Measurements from ENCODE around the gene PRTN3. TPM values are rescaled to one million over a fixed set of nuclear protein-coding genes. Genes with fewer than 3 reads are reported as not detected.

The PRTN3 gene
- total RNA-seq, 1 donor, result not detected

DNA sequence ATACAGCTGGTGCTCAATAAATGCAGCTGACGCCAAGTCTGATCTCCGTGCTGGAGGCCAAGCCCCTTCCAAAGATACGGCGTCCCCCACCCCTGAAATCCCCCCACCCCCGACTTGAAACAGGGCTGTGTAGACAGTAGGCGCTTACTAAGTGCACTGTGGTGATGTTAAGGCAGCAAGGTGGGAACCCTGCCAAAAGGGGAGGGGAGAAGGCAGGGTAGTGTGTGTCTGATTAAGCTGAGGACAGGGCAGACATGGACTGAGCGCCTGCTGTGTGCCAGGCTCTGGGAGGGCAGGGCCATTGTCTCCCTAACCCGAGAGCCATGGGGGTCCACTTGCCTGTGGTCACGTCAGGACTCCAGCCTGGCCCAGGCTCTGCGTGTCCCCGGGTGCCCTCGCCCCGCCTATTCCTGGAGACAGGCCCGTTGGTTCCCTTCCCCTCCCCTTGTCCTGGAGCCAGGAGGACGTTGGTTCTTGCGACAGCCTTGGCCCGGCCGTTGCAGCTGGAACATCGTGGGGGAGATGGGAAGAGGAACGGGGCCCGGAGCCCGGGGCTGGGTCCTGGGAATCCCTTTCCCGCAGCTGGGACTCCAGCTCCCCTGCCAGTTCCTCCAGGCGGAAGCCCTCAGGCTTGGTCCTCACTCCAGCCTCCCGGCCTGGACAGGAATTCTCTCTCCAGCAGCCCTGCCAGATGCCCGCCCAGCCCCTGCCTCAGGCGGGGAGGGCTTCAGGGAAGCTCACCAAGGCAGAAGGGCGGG, 9.6 kb downstream of the PRTN3 start:
- Histone ChIP-seq H2AFZ (ENCODE audit: low read length) (peak overlapping the region; percentile 81), H3K27ac (ENCODE audit: low read depth, low read length) (no peak overlapping the region), H3K4me3 (ENCODE audit: insufficient read depth, low read length) (peak overlapping the region; percentile 49), H3K4me1 (ENCODE audit: insufficient read depth, low read length) (peaks cover 3% of the 10 kb centered on the region), H3K27me3 (ENCODE audit: insufficient read depth, low read length) (peaks cover 23% of the 10 kb centered on the region), H3K36me3 (ENCODE audit: insufficient read depth, low read length) (no peaks in the 10 kb centered on the region), H3K4me2 (ENCODE audit: insufficient read depth, low read length) (peak overlapping the region; percentile 65), H4K20me1 (ENCODE audit: insufficient read depth, low read length) (no peaks in the 10 kb centered on the region), H3K9me3 (ENCODE audit: low read depth, low read length) (no peaks in the 10 kb centered on the region), H3K79me2 (ENCODE audit: insufficient read depth, low read length) (no peaks in the 10 kb centered on the region)
- TF ChIP-seq, protein P1, sequence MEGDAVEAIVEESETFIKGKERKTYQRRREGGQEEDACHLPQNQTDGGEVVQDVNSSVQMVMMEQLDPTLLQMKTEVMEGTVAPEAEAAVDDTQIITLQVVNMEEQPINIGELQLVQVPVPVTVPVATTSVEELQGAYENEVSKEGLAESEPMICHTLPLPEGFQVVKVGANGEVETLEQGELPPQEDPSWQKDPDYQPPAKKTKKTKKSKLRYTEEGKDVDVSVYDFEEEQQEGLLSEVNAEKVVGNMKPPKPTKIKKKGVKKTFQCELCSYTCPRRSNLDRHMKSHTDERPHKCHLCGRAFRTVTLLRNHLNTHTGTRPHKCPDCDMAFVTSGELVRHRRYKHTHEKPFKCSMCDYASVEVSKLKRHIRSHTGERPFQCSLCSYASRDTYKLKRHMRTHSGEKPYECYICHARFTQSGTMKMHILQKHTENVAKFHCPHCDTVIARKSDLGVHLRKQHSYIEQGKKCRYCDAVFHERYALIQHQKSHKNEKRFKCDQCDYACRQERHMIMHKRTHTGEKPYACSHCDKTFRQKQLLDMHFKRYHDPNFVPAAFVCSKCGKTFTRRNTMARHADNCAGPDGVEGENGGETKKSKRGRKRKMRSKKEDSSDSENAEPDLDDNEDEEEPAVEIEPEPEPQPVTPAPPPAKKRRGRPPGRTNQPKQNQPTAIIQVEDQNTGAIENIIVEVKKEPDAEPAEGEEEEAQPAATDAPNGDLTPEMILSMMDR (IDR thresholded peaks at IDR 0.05; ENCODE audit: extremely low read depth, low read depth, low read length), result no peak
- DNase-seq (ENCODE audit: insufficient read length, low spot score, missing footprints), result peak; percentile 99

DNA sequence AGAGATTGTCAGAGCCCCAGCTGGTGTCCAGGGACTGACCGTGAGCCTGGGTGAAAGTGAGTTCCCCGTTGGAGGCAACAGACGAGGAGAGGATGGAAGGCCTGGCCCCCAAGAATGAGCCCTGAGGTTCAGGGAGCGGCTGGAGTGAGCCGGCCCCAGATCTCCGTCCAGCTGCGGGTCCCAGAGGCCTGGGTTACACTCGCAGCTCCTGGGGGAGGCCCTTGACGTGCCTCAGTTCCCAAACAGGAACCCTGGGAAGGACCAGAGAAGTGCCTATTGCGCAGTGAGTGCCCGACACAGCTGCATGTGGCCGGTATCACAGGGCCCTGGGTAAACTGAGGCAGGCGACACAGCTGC, 10.2 kb downstream of the PRTN3 start:
- H4K20me1 ChIP-seq (ENCODE audit: insufficient read depth, low read length), result no peaks in the 10 kb centered on the region
- H3K4me3 ChIP-seq (ENCODE audit: insufficient read depth, low read length), result peak overlapping the region; percentile 49
- peak overlapping the region; percentile 81 for H2AFZ ChIP-seq (ENCODE audit: low read length)
- DNase-seq (ENCODE audit: insufficient read length, low spot score, missing footprints), result no peak
- H3K79me2 ChIP-seq (ENCODE audit: insufficient read depth, low read length), result no peaks in the 10 kb centered on the region
- peaks cover 3% of the 10 kb centered on the region for H3K4me1 ChIP-seq (ENCODE audit: insufficient read depth, low read length)
- H3K9me3 ChIP-seq (ENCODE audit: low read depth, low read length), result no peaks in the 10 kb centered on the region
- H3K36me3 ChIP-seq (ENCODE audit: insufficient read depth, low read length), result no peaks in the 10 kb centered on the region
- peaks cover 23% of the 10 kb centered on the region for H3K27me3 ChIP-seq (ENCODE audit: insufficient read depth, low read length)
- peak overlapping the region; percentile 65 for H3K4me2 ChIP-seq (ENCODE audit: insufficient read depth, low read length)
- no peak overlapping the region for H3K27ac ChIP-seq (ENCODE audit: low read depth, low read length)
- TF ChIP-seq, protein P1 (IDR thresholded peaks at IDR 0.05; ENCODE audit: extremely low read depth, low read depth, low read length), result no peak

DNA sequence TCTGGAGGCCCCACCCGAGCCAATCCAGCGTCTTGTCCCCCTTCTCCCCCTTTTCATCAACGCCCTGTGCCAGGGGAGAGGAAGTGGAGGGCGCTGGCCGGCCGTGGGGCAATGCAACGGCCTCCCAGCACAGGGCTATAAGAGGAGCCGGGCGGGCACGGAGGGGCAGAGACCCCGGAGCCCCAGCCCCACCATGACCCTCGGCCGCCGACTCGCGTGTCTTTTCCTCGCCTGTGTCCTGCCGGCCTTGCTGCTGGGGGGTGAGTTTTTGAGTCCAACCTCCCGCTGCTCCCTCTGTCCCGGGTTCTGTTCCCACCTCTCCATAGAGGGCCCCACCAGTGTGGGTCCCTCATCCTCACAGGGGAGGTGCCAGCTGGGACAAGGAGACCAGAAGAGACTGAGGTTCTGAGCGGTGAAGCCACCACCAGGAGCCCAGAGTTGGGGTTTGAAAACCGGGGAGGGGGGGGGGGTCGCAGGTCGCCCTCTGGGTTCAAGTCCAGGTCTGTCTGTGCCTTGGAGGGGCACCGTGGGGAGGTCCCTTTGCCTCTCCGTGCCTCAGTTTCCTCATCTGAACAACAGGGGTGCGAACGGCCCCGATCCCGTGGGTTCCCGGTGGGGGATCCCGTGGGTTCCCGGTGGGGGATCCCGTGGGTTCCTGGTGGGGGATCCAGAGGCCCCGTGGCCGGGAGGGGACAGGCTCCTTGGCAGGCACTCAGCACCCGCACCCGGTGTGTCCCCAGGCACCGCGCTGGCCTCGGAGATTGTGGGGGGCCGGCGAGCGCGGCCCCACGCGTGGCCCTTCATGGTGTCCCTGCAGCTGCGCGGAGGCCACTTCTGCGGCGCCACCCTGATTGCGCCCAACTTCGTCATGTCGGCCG, 11.6 kb downstream of the PRTN3 start, which contains the start of gene ELANE:
ELANE (plus strand) TSS at position 168 of the 878 bp plus-strand sequence; CDS start at position 194, 26 bp downstream.
- Histone ChIP-seq H3K36me3 (ENCODE audit: insufficient read depth, low read length) (no peaks in the 10 kb centered on the region), H3K27me3 (ENCODE audit: insufficient read depth, low read length) (peaks cover 11% of the 10 kb centered on the region), H2AFZ (ENCODE audit: low read length) (no peak within 1 kb of the TSS), H3K4me2 (ENCODE audit: insufficient read depth, low read length) (peak within 1 kb of the TSS; percentile 65), H3K4me1 (ENCODE audit: insufficient read depth, low read length) (peaks cover 3% of the 10 kb centered on the region), H3K9me3 (ENCODE audit: low read depth, low read length) (no peaks in the 10 kb centered on the region), H3K27ac (ENCODE audit: low read depth, low read length) (no peak within 1 kb of the TSS), H3K79me2 (ENCODE audit: insufficient read depth, low read length) (no peaks in the 10 kb centered on the region), H3K4me3 (ENCODE audit: insufficient read depth, low read length) (no peak within 1 kb of the TSS), H4K20me1 (ENCODE audit: insufficient read depth, low read length) (no peaks in the 10 kb centered on the region)
- TF ChIP-seq, protein P1 (IDR thresholded peaks at IDR 0.05; ENCODE audit: extremely low read depth, low read depth, low read length), result no peak
- no peak for DNase-seq (ENCODE audit: insufficient read length, low spot score, missing footprints)
